NOMO-1 (cell line): ENCODE measurements around the gene RALGDS.

Experiments used
- DNase-seq, 2 experiments: peaks; one replicate each; lab custom pipeline; 2025; ENCODE audit not compliant: unreplicated experiment in 2 of 2; lab: John Stamatoyannopoulos, UW

Gene RALGDS

DNA sequence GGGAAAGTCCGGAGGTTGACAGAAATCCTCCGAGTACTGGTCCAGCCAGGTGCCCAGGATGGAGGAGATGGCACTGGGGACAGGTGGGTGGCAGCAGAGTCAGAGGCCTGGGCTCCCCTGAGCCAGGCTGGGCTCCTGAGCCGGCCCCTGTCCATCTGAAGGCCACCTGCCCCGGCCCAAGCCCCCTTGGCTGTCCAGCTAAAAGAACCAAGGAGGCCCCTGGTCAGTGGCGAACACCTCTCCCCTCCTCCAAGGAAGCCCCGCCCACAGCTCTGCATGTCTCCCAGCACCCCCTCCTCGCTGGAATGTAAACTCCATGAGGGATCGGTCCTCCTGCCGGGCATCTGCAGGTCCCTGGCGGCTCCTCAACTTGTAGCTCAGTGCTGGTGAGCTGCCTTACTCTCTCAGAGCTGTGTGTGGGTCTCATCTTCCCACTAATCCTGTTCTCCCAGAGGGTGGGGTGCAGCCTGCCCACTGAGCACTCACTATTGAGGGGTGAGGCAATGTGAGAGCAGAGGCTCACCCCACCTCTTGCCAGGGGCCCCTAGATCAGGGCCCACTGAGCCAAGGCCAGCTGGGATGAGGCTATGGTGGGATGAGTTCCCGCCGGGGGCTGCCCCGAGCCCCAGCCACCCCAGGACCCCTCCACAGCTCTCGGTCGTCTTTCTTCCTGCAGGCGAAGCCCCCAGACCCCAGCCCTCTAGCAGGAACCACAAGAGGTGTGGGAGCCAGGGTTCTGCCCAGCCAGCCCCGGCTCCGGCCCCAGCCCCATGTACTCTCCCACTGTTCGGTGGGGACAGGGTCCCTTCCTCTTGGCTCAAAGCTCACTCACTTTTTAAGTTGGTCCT is 12.0 kb downstream of the RALGDS start:
- DNase-seq: no peak

GRCh38 chr9:133107961-133108793 is 12.9 kb downstream of the RALGDS start:
- no peak for DNase-seq

- DNase-seq: no peak
These were observed 13.8 kb downstream of the RALGDS start for GRCh38 chr9:133107245-133107722.

DNA sequence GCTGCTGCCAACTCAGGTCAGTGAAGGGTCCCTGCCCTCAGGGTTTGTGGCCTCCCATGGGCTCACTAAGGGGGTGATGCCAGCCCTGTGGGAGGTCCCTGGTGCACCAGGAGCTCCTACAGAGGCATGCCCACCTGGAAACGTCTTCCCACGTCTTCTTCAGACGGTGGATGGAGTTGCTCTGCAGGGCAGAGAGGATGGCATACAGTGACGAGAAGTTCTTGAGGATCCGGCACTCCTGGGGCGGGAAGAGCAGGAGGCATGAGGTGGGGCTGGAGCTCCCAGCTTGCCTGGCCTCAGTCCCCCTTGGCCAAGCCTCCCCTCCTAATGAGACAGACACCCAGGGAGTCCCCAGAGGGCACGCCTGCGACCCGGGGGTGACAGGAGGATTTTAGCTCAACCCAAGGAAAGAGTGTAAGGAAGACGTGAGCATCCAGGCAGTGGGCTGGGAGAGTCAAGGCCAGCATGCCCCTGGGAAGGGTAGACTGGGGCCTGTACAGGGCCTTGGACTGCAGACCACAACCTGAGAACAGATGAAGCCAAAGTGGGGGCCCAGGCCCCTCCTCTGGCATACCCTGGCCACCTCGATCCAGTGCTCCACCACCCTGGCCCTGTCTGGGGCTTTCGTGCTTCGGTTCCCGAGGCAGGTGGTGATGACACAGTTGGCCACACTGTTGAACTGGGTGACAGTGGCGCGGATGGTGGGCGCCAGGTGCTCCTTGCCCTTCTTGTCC is 14.4 kb downstream of the RALGDS start:
- no peak for DNase-seq

DNA sequence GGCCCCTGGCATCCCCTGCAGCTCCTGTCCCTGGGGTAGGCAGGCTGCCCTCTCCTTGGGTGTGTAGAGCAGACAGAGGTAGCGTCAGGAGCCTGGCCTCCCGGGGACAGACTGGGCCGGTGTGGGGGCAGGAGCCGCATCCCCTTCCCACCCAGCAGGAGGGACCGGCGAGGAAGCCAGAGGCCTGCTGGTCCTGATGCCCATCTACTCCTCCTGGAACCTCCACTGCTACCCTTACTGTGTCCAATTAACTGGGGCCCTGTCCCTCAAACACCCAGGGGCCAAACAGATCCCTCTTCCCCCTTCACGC is 15.6 kb downstream of the RALGDS start:
- DNase-seq: no peak

DNA sequence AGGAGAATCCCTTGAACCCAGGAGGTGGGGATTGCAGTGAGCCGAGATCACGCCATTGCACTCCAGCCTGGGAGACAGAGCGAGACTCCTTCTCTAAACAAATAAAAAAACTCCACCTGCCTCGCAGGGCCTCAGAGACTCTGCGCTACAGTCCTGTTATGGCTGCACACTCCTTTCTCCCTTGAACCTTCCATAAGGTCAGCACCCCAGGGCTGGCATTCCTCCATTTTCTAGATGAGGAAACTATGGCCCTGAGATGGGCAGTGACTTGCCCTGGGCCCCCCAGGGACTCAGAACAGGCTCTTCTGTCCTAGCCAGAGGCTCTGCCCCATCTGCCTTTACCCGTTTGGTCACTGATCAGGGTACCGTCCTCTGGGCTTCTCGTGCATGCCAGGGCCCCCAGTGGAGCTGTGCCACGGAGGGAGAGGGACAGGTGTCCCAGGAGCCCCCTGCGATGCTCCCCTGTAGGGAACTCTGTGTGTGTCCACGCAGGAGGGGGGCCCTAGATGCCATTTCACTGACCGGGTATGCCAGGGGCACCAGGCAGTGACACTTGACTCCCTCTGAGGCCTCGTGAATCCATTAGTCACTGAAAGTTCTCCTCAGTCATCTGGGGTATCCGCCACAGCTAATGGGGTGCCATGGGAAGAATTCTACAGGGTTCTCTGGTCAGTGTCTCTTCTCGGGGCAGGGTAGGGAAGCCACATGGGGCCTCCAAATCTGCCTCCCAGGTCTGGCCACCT is 16.2 kb downstream of the RALGDS start:
- DNase-seq: no peak

DNA sequence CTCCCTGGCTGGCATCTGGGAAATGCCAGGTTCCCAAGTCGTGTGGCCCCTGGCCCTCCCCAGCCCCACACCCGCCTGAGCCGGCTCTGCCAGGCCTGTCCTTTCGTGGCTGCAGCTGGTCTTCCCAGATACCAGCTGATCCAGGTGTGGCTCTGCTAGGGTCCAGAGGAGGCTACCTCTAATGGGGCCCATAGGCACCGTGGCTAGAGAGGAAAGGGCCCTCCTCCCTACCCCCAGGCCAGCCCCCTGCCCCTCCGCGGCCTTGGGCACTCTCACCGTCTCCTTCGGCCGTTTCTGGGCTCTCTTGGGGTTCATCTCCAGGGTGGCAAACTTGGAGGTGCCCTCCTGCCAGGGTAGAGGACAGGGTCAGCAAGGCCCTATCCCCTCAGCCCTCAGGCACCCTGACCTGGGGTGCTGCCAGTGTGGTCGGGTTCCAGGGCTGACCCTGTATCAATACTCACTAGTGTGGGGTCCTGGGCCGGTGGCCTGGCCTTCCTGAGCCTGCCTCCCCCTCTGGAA is 17.0 kb downstream of the RALGDS start:
- no peak for DNase-seq

DNA sequence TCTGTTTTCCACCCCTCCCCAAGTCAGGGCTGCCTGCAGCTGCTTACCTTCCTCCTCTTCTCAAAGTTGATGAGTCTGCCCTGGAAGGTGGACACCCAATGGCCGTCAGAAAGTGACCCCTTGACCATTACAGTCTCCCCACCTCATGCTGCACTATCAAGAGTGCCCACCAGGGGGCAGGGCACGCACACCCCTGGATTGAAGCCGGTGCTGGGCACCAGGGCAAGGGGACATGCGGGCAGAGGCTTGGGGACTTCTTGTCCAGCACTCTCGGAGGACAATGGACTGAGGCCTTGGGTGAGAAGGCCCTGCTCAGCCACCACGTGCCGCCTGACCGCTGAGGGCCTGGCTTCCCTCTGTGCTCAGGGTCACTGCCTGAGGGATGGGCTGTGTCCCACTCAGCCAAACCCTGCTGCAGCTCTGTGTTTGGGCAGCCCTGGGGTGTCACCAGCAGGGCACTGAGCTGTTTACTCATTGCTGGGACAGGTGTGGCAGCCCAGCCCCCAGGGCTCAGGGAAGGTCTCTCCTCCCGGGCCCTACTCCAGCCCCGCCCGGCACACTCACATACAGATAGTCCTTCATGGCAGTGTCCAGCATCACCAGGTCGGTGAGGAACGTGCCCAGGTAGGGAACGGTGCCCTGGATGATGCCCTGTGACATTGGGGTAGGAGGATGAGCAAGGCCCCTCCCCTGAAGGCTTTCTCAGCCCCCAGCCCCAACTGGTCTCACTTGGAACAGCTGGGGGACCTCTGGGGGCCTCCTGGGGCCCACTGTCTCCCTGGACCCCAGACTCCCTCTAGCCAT is 17.7 kb downstream of the RALGDS start:
- no peak for DNase-seq

- DNase-seq: no peak
These were observed 18.6 kb downstream of the RALGDS start for GRCh38 chr9:133102190-133103021.

DNA sequence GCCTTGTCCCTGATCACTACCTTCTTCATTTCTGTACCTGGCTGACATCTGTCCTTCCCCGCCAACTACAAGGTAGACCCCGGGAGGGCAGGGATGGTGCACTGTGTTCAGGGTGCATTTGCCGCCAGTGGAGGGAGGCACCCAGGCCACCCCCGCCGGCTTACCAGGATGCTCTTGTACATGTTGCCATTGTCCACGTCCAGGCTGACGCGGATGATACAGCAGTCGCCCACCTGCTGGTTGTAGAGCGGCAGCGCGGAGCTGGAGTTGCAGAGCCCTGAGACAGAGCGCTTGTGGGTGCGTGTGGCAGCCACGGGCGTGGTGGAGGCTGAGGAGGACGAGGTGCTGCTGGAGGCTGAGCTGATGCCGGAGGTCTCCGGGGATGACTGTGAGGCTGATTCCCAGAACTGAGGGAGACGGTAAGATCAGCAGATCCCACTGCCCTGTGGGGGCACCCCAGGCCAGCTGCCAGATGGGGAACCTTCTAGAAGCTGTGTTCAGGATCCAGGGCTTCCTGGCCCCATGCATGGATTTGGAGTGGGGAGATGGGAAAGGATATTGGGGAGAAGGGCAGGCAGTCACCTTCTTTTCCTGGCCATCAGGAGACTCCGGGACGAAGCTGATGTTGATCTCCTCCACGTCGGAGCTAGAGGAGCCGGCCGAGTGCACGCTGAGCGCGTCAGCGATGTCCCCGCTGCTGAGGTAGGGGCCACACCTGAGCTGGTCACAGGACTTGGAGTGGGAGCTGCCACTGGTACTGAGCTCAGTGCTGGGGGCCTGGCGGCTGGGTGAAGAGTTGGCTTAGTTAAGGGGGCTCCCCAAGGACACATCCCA is 19.5 kb downstream of the RALGDS start:
- DNase-seq: no peak

DNA sequence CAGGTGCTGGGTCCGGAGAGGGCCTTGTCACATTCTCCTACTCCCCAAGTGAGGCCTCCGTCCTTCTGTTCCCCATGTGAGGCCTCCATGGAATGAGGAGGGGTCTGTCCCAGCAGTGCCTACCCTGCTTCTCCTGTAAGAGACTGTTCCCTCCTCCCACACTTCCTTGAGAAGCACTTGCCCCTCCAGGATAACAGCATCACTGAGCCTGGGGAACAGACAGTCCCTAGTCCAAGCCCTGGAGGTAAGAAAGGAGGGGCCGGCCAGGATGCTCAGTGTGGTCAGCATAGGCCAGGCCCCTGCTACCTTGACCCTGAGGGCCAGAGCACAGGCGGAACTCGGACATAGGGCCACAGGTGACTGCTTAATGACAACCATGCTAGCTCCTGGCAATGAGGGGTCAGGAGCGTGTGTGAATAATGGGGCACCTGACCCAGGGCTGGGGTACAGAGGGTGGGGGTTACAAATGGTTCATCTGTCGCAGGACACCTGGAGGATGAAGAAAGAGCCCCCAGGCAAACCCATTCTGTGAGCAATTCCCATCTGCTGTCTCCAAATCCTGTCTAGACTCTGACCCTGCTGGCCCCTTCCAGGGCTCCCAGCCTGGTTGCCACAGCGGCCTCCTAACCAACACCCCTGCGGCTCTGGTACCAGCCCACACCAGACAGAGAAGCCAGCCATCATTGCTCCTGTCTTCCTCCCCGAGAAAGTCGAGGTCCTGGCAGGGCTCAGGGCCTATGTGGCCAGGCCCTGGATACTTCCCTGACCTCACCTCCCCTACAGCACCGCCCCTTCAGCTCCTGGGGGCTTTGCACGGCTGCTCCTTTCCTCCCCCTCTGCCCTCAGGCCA is 20.3 kb downstream of the RALGDS start:
- DNase-seq: no peak

DNA sequence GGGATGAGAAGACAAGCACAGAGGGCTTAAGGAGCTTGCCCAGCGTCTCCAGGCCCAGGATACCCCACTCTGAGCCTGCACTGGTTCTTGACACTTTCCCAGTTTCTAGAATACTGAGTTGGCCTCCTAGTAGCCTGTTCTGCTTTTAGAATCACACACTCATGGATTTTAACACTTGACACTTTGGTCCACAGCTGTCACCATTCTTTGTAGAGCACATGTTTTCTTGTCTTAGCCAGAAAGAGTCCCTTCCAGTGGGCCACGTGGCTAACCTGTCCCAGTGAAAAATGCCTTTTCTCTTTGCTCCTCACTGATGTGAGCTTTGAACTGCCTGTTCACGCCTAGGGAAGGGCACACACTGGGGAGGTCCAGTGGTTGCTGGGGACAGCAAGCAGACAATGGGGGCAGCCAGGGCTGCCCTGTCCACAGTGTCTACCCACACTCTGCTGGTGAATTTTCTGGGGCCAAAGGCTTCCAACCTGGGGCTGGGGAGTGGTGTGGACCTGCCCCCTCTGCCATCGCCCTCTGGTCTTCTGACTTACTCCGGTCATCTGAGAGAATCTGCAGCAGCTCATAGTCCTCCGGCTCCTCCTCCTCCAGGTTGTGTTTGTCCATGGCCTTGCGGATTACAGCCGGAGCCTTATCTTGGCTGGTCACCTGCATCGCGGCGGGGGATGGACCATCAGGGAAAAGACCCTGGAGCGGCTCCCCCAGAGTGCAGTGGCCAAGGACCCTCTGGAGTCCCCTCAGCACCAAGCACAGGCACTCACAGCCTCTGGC is 21.1 kb downstream of the RALGDS start:
- DNase-seq: no peak

DNA sequence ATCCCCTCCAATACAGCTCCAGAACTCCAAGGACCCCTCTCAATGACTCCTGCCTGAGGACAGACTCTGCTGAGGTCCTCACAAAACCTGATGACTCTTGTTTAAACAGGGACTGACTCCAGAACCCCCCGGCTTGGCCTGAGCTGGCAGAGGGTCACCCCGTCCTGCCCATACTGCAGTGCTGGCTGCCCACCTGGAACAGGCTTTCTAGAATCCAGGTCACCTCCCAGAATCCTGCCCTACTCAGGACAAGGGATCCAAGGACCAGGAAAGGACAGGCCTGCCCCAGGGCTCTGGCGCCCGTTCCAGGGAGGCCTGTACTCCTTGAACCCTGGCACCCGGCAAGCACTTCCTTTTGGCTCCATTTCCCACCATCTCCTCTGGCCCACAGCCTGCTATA is 22.2 kb downstream of the RALGDS start:
- DNase-seq: no peak

DNA sequence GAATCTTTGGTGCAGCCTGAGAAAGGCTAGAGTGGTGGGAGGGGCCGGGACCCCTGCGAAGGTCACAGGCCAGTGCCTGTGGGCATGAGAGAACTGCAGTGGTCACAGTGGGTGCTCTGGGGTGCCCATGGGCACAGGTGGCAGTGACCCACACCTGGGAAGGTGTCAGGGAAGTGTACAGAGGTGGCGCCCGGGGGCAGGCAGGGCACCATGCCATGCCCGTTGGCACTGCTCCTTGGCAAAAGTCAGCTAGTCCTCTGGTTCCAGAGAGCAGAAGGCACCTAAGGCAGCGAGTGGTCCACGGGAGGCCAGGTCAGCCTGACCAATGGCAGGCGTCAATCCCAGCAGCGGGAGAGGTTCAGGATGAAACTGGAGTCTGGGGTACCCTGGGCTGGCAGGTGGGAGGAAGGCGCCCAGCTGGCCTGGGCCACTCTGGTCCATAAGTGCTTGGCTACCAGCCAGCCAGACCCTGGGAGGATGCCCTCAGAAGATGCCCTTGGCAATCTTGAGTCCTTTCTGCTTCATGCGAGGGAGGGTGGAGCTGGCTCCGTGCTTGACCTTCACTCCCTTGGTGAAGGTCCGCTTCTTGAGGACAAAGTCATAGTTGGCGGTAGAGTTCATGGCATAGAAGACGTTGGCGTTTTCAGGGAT is 22.8 kb downstream of the RALGDS start:
- no peak for DNase-seq

DNA sequence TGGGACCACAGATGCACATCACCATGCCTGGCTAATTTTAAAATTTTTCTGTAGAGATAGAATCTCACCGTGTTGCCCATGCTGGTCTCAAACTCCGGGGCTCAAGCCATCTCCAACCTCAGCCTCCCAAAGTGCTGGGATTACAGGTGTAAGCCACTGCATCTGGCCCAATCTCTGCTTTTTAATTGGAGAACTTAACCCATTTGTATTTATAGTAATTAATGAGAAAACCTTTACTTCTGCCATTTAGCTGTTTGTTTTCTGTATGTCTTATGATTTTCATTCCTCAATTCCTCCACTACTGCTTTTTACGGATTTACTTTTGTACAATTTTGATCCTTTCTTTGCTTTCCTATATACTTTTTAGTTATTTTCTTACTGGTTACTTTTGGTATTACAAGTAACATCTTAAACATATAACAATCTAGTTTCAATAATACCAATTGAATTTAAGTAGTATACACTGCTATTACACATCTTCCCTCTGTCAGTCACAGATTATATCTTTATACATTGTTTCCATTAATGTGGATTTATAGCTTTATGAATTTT is 26.1 kb downstream of the RALGDS start:
- DNase-seq: no peak
